HG02759 (cell line): ENCODE measurements around the gene PTPN4.
"Not testable (repeated sequence)": the region's sequence is repeated elsewhere in the genome, so short reads cannot be mapped to it uniquely, and the experiment has no call there.

Source experiments
- ATAC-seq: cut with Tn5 transposase; IDR thresholded peaks from one replicate; pipeline ENCODE4 v1.9.1; 2021; ENCODE audit warnings: mild to moderate bottlenecking, moderate library complexity; ENCODE audit not compliant: unreplicated experiment

The PTPN4 gene

GRCh38 chr2:119932809-119933208, 173.1 kb downstream of the PTPN4 start:
- no peak for ATAC-seq

DNA sequence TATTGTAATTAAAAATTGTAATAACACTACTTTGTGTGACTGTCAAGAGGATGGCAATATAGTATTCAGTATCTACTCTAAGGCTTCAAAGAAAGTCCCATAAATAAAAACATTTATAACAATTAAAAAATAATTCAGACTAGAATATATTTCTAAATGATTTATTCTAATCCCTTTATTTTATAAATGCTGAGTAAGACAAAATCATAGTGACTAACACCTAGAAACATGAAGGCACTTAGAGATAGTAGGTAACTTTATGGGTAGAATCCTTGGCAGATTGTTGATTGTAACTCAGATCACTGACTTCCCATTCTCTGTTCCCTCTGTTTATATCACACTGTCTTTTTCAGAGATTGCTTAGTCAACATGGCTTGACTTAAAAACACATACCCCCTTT, 174.6 kb downstream of the PTPN4 start:
- no peak for ATAC-seq

GRCh38 chr2:119937680-119938079, 178.0 kb downstream of the PTPN4 start:
- ATAC-seq: no peak

DNA sequence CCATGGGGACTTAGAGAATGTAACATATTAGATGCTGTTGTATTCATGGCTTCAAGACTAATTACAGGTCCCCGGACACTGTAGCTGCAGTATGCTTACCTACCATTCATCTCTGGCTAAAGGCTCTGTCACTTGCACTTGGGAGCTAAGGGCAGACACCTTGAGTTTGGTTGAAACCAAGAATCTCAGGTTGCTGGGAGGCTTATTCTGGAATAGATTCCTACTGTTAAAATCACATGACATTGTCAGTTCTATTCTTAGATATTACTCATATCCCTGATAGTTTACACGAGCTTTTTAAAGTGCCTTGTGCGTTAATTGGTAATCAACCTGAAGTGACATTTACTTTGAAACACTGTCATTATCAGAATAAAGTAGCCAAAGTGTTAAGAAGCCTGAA, 180.2 kb downstream of the PTPN4 start:
- no peak for ATAC-seq

GRCh38 chr2:119940856-119941255, 181.1 kb downstream of the PTPN4 start:
- no peak for ATAC-seq

DNA sequence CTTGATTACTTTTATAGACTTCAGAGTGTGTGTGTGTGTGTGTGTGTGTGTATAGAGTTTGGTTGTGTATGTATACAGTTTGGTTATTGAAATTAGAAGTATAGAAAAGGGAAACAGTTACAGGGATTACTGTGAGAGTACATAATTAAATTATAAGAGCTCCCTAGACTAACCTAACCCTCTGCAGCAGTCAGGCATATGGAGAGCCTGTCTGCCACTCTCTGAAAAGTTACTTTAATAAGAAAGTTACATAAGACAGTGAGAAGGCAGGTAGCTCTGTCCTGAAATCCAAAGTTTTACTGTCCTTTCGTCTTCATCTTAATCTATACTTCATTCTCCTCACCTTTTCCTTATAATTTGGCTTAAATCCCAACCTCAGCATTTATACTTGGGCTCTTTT, 181.7 kb downstream of the PTPN4 start:
- ATAC-seq: no peak

GRCh38 chr2:119941981-119942513, 182.3 kb downstream of the PTPN4 start:
- no peak for ATAC-seq

- ATAC-seq: no peak
These were observed 183.3 kb downstream of the PTPN4 start for GRCh38 chr2:119943058-119943457.

DNA sequence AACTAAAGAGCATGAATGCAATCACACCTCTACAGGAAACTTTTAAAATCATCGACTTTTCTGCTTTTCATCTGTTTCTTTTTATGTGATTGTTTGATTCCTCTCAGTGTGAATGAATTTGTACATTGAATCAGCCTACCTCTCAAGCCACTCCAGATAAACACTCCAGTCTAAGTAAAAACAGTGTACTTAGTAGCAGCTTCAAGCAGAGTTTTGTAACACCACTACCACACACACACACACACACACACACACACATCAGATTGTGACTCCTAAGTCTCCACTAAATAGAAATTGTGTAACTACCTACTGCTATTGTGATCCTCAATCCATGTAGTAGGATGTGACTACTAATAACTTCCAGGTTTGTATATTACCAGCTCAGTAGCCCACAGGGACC, 187.8 kb downstream of the PTPN4 start:
- ATAC-seq: no peak

GRCh38 chr2:119950966-119951365, 191.2 kb downstream of the PTPN4 start:
- ATAC-seq: no peak

DNA sequence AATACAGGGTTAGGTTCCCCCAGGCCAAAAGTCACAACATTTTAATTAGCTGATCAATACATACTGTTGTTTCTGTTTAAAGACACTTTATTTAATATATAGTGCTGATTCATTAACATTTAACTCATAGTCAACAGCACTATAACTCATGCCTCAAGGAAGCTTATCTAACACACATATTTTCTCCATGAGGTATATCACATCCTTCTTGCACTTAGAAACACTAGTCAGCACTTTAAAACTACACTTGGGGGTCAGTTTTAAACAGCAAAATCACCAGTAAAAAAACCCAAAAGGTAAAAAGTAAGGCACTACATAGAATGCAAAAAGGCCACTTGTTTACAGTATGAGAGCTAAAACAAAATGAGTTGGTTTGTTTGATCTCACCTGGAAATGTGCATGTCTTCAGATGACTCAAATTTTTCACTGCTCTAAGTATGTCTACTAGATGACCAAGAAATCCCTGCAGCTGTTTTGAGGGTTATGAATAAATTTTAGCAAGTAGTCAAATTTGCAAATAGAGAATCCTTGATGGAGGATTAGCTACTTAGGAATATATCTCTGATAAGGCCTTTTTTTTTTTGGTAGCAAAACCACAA, 199.0 kb downstream of the PTPN4 start:
- ATAC-seq: no peak

GRCh38 chr2:119960821-119961220, 201.1 kb downstream of the PTPN4 start:
- no peak for ATAC-seq

- ATAC-seq: no peak
These were observed 222.2 kb downstream of the PTPN4 start for GRCh38 chr2:119981896-119982295.

- no peak for ATAC-seq
These were observed 222.8 kb downstream of the PTPN4 start for GRCh38 chr2:119982506-119982905.

DNA sequence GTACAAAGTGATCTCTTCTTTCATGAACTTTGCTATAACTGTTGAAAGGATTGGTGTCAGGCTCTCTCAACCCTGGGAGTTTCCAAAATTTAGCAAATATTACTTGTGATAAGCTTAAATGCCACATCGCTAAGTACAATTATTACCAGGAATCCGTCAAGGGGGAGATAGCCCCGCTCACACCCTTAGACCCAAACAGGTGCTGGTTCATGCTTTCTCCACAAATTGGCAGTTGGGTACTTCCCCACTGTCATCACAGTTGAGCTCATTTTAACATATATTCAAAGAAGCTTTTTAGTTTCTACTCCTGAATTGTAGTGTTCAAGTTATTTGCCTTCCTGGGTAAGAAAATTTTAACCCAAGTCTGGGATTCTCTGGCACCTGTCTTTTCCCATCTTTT, 223.4 kb downstream of the PTPN4 start:
- no peak for ATAC-seq

GRCh38 chr2:119996148-119996547, 236.4 kb downstream of the PTPN4 start:
- ATAC-seq: no peak

GRCh38 chr2:119996896-119997891, 237.5 kb downstream of the PTPN4 start:
- not testable (repeated sequence) for ATAC-seq

DNA sequence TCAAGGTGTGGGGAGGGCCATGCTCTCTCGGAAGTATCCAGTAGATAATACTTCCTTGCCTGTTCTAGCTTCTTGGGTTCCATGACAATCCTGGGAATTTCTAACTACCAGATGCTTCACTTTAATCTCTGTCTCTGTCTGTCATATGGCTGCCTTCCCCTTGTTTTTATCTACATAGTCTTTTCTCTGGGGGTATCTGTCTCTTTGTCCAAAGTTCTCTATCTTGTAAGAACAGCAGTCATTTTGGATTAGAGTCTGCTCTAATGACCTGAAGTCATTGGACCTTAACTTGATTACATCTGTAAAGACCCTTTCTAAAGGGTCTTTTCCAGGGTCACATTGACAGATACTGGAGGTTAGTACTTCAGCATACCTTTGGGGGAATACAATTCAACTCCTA, 241.7 kb downstream of the PTPN4 start:
- ATAC-seq: no peak

- ATAC-seq: no peak
These were observed 244.5 kb downstream of the PTPN4 start for GRCh38 chr2:120004254-120004653.

DNA sequence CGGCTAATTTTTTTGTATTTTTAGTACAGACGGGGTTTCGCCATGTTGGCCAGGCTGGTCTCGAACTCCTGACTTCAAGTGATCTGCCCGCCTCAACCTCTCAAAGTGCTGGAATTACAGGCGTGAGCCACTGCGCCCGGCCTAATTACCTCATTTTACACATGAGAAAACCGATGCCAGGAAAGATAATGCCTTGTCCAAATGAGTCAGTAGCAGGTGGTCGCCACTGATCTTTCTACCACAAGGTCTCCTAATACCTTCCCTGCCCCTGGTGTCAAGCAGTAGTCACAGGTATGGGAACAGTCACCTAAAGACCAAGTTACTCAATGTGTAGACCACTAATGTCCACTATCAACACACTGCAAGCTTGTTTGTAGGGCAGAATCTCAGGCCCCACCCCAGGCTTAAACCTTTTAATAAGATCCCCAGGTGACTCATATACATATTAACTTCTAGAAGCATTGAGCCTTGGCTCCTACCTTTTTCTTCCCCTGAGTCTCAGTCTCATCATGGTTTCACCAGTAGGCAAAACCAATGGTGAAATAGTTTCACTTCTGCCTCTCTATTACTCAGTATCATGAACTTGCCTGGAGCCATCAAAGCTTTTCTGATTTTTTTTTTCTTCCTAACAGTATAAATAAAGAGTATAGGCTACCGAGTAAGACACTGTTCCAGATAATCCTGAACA, 246.3 kb downstream of the PTPN4 start:
- peak; percentile 91 for ATAC-seq

DNA sequence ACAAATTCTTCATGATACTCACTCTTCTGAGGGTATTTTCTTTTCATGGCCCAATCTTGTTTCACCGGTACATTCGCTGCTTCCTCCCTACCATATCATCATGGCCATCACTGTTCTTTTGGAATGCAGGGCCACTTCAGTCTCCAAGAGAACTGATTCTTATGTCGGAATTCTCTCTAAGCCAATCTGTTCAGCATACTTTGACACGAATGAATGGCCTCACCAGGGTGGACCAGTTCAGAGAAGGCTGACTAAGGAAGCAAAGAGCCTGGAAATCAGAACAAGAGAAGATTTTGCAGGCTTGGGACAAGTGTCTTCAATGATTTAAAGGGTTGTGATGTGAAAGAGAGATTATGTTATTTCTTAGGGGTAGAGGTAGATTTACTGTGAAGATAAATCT, 248.1 kb downstream of the PTPN4 start:
- no peak for ATAC-seq
